ENCODE results near the gene ST6GALNAC2.

Gene ST6GALNAC2

GRCh38 chr17:76550712-76551615 is 34.7 kb downstream of the ST6GALNAC2 start:
- Histone ChIP-seq H3K4me1 (ENCODE audit: control insufficient read depth, insufficient read depth, low read length) (peaks cover 21% of the 10 kb centered on the region), H3K27ac (ENCODE audit: extremely low read depth, low read depth, low read length) (peak overlapping the region; percentile 55), H3K9me3 (ENCODE audit: control insufficient read depth, insufficient read depth, low read depth, low read length) (no peaks in the 10 kb centered on the region), H3K36me3 (ENCODE audit: control insufficient read depth in 2 of 2, insufficient read depth in 1 of 2, low read length in 2 of 2) (peaks cover 0 to 3% of the 10 kb centered on the region in 2 experiments; a peak in 2 of 3 replicates), H3K4me3 (ENCODE audit: low read depth, low read length) (no peak overlapping the region)
- ChIA-PET POLR2A (interaction anchor here (0.9 to 1.3 kb wide), 2 partner anchors 10 to 121 kb away, joined by 3 to 4 read pairs; no protein-coding TSS in a partner anchor), CTCF (interaction anchor here (0.6 to 5.4 kb wide), 12 partner anchors 10 to 130 kb away, joined by 3 to 49 read pairs (median 4); no protein-coding TSS in a partner anchor)
- TF ChIP-seq ZNF677 (tag by site-specific recombination; IDR thresholded peaks at IDR 0.05) (no peak), ZNF335 (tag by site-specific recombination; conservative IDR thresholded peaks at IDR 0.05) (peak; percentile 51), SCRT1 (tag by site-specific recombination; IDR thresholded peaks at IDR 0.05; ENCODE audit: borderline replicate concordance) (0 out of 2 replicates have a peak, but pooled peaks have one; percentile 9), SP3 (tag by site-specific recombination; IDR thresholded peaks at IDR 0.05) (no peak), TRIM28 (IDR thresholded peaks at IDR 0.05; ENCODE audit: borderline replicate concordance, low read length) (0 out of 2 replicates have a peak, but pooled peaks have one; percentile 16), ZBTB20 (tag by site-specific recombination; IDR thresholded peaks at IDR 0.05) (0 out of 2 replicates have a peak, but pooled peaks have one; percentile 38), ZNF394 (tag by site-specific recombination; IDR thresholded peaks at IDR 0.05; ENCODE audit: borderline replicate concordance) (peak; percentile 14; the same call in 1 of the 2 replicates), ZNF600 (tag by site-specific recombination; IDR thresholded peaks at IDR 0.05) (peak; percentile 68; the same call in 1 of the 2 replicates), ZNF366 (tag by site-specific recombination; conservative IDR thresholded peaks at IDR 0.05) (0 out of 2 replicates have a peak, but pooled peaks have one; percentile 22), SCRT2 (tag by site-specific recombination; IDR thresholded peaks at IDR 0.05) (peak; percentile 81), ZNF280D (tag by site-specific recombination; IDR thresholded peaks at IDR 0.05) (no peak), PRDM1 (tag by site-specific recombination; IDR thresholded peaks at IDR 0.05) (peak; percentile 75), WT1 (tag by site-specific recombination; IDR thresholded peaks at IDR 0.05) (peak; percentile 96), SP7 (tag by site-specific recombination; IDR thresholded peaks at IDR 0.05) (0 out of 2 replicates have a peak, but pooled peaks have one; percentile 28), ZBTB17 (tag by site-specific recombination; IDR thresholded peaks at IDR 0.05) (peak; percentile 59), PRDM10 (tag by site-specific recombination; IDR thresholded peaks at IDR 0.05) (peak; percentile 50; the same call in 1 of the 2 replicates), BCL11B (tag by site-specific recombination; IDR thresholded peaks at IDR 0.05; ENCODE audit: low read depth) (no peak)
